Coronary artery (tissue), 2 donors: ENCODE measurements around the gene ARHGEF19.

ENCODE experiments used
- DNase-seq: peaks from one replicate; pipeline ENCODE4 v3.0.0-alpha.2; 2017; ENCODE audit warnings: low spot score
- H3K27ac ChIP-seq, 2 donors: fragments of 200-600 bp; sonication (generic); one replicate each; pipeline ENCODE4 v1.5.1; 2016 to 2019
- H3K4me3 ChIP-seq: fragments of 200-600 bp; sonication (generic); 2 replicates; pipeline ENCODE4 v1.5.1; 2016; ENCODE audit warnings: mild to moderate bottlenecking, moderate library complexity
- CTCF ChIP-seq: fragments of 200-600 bp; sonication (generic); IDR thresholded peaks from one replicate; pipeline ENCODE4 v1.5.1; 2019; ENCODE audit warnings: antibody characterized with exemption

The ARHGEF19 gene

GRCh38 chr1:16254263-16254928 is 41.9 kb upstream of the ARHGEF19 start:
- no peak for TF ChIP-seq CTCF
- no peak overlapping the region for H3K4me3 ChIP-seq
- peak; percentile 55 for DNase-seq
- peak overlapping the region in 1 of 2 donors; percentile 54 for H3K27ac ChIP-seq

GRCh38 chr1:16253332-16253922 is 41.0 kb upstream of the ARHGEF19 start:
- peak; percentile 33 for DNase-seq
- no peak for TF ChIP-seq CTCF
- Histone ChIP-seq H3K27ac (peak overlapping the region in 1 of 2 donors; percentile 54), H3K4me3 (no peak overlapping the region)

- TF ChIP-seq CTCF = no peak
- Histone ChIP-seq H3K27ac (peak overlapping the region in 1 of 2 donors; percentile 54), H3K4me3 (no peak overlapping the region)
- no peak for DNase-seq
Observed at GRCh38 chr1:16252912-16253311, 40.5 kb upstream of the ARHGEF19 start.

GRCh38 chr1:16251381-16251780 is 38.9 kb upstream of the ARHGEF19 start:
- peak overlapping the region; percentile 27 for H3K4me3 ChIP-seq
- DNase-seq = no peak
- H3K27ac ChIP-seq = peak overlapping the region; percentile 69 to 97
- TF ChIP-seq CTCF = no peak

- TF ChIP-seq CTCF = no peak
- H3K4me3 ChIP-seq = peak overlapping the region; percentile 27
- DNase-seq = no peak
- peak overlapping the region; percentile 69 to 97 for H3K27ac ChIP-seq
Observed at GRCh38 chr1:16250524-16251251, 38.2 kb upstream of the ARHGEF19 start.

GRCh38 chr1:16249596-16250241 is 37.3 kb upstream of the ARHGEF19 start:
- no peak for TF ChIP-seq CTCF
- Histone ChIP-seq H3K4me3 (peak overlapping the region; percentile 37), H3K27ac (peak overlapping the region; percentile 69 to 97)
- no peak for DNase-seq
